GM21825 (cell line): ENCODE results near the gene CHCHD1.
"Not testable (repeated sequence)": the region's sequence is repeated elsewhere in the genome, so short reads cannot be mapped to it uniquely, and the experiment has no call there.

ENCODE experiments used
- ATAC-seq: cut with Tn5 transposase; IDR thresholded peaks from one replicate; pipeline ENCODE4 v1.9.1; 2021; ENCODE audit warnings: mild to moderate bottlenecking, moderate library complexity; ENCODE audit not compliant: unreplicated experiment

CHCHD1 gene

GRCh38 chr10:73765066-73765465 is 16.8 kb upstream of the CHCHD1 start:
- ATAC-seq: no peak

GRCh38 chr10:73768881-73769280 is 13.0 kb upstream of the CHCHD1 start:
- ATAC-seq: no peak

GRCh38 chr10:73769396-73769795 is 12.5 kb upstream of the CHCHD1 start:
- ATAC-seq: no peak

GRCh38 chr10:73771722-73772280 is 10.0 kb upstream of the CHCHD1 start:
- no peak for ATAC-seq

GRCh38 chr10:73772281-73773151 is 9.3 kb upstream of the CHCHD1 start:
- peak; percentile 67 for ATAC-seq

GRCh38 chr10:73773152-73773879 is 8.5 kb upstream of the CHCHD1 start:
- ATAC-seq: no peak

- no peak for ATAC-seq
These were observed 7.2 kb upstream of the CHCHD1 start for GRCh38 chr10:73774637-73775036.

- no peak for ATAC-seq
These were observed 2.8 kb upstream of the CHCHD1 start for GRCh38 chr10:73779018-73779417.

- no peak for ATAC-seq
These were observed 2.2 kb upstream of the CHCHD1 start for GRCh38 chr10:73779539-73780197.

- no peak for ATAC-seq
These were observed 1.5 kb upstream of the CHCHD1 start for GRCh38 chr10:73780301-73780700.

GRCh38 chr10:73780966-73781365 is 882 bp upstream of the CHCHD1 start:
- ATAC-seq: no peak

- peak; percentile 2 for ATAC-seq
These were observed 335 bp upstream of the CHCHD1 start for GRCh38 chr10:73781548-73781878.

GRCh38 chr10:73782749-73783085 is 869 bp downstream of the CHCHD1 start:
- ATAC-seq: no peak

GRCh38 chr10:73785211-73785720 is 3.4 kb downstream of the CHCHD1 start, which contains the start of gene ZSWIM8:
Gene ZSWIM8 (plus strand): TSS chr10:73785606. CDS start chr10:73785879, 273 bp downstream.
- peak; percentile 71 for ATAC-seq

- ATAC-seq: peak; percentile 5
These were observed 4.1 kb downstream of the CHCHD1 start for GRCh38 chr10:73785721-73786511.

GRCh38 chr10:73786512-73786885 is 4.7 kb downstream of the CHCHD1 start:
- no peak for ATAC-seq

GRCh38 chr10:73787031-73787800 is 5.4 kb downstream of the CHCHD1 start:
- not testable (repeated sequence) for ATAC-seq

GRCh38 chr10:73788864-73789658 is 7.2 kb downstream of the CHCHD1 start:
- ATAC-seq: no peak

- ATAC-seq: no peak
These were observed 7.8 kb downstream of the CHCHD1 start for GRCh38 chr10:73789659-73790055.
